Activated CD4-positive, alpha-beta T cell treated with anti-CD3 and anti-CD28 coated beads, Interleukin-2, Interleukin-6, amounts not matched to agents 100 ng/mL and 50 ng/mL, durations not matched to agents 16 hours and 8 hours (primary cell): ENCODE data around the gene TGM5.
A peak's percentile ranks its signal among the peaks of the same experiment; 100 is the strongest.
"Not testable (repeated sequence)": the region's sequence is repeated elsewhere in the genome, so short reads cannot be mapped to it uniquely, and the experiment has no call there.

Experiments used
- DNase-seq: peaks from one replicate; pipeline ENCODE4 v3.0.0-alpha.2; 2020

Gene TGM5

GRCh38 chr15:43212951-43213350 is 53.8 kb downstream of the TGM5 start:
- DNase-seq, result no peak

- DNase-seq, result no peak
These were observed 54.4 kb downstream of the TGM5 start for GRCh38 chr15:43212299-43212698.

DNA sequence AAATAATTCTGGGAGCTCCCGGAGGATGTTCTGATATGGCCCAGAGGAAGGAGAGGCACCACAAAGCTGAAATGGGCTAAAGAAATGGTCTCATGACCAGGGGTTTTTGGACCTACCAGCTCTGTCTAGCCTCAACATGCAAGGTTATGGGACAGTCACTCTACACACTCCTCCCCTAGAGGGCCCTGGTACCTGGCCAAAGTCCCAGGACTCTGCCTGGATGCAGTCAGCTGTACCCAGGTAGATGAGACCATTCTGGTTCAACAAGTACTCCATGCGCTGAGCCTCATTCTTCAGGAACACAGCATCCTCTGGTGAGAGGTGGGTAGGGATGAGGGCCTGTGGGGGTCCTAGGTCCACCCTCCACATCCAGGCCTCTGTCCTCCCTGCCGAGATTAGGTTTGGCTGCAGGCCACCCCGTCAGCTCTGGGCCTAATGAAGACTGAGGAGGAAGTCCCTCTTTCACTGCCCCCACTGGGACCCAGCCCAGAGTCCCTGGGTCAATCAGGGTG is 55.4 kb downstream of the TGM5 start:
- DNase-seq, result no peak

DNA sequence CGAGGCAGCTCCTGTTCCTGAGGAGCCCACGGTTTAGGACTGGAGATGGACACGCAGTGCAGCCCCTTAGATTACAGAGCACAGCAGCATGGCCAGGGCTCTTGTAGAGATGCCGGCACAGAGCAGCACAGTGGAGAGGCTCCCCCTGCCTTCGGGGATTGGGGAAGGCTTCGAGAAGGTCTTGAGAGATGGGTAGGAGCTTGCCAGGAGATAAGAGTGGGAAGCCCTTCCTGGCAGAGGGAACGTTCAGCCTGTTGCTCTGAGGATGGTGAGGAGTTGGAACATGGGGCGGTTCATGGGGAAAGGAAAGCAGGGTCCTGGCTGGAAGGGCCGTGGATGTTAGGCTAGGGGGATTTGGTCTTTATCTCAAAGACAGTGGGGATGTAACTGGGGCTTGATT is 55.9 kb downstream of the TGM5 start:
- no peak for DNase-seq

GRCh38 chr15:43210172-43210745 is 56.5 kb downstream of the TGM5 start:
- no peak for DNase-seq

GRCh38 chr15:43209059-43209824 is 57.5 kb downstream of the TGM5 start:
- DNase-seq, result no peak

DNA sequence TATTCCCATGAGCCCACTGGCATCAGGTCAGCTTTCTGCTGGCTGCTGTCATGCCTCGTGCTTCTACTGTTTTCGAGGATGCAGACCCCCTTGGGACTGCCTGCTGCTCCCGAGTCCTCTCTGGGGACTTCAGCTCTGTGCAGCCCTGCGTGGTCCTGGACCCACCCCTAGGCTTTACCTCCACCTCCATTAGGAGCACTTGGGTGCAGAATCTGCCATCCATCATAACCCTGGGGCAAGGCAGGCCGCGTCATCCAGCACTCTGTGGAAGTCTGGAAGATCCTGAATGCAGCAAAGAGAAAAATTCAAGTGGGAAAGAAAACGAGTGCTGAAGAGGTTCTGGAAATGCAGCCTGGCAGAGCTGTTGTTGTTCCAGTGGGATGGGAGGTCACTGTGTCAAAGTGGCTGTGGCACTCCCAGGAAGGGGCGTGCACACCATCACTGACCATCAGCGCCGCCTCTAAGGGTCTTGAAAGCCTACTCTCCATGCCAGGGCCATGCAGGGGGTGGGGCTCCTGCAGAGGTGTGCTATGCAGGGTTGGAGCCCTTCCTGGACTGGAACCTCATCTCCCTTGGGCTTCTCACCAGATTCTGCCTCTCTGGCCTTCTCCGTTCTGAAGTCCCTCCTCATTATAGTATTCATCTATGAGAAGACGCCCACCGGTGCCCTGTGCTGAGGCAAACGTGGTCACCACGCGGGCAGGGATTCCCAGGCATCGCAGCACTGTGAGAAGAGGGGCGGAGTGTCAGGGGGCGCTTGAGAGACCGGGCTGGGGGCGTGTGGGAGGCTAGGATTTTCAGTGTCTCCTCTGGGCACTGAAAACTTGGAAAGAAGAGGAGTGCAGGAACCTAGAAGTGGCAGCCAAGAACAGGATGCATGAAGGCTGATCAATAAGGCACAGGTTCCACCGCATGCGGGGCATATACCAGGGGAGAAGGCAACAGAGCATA is 58.4 kb downstream of the TGM5 start:
- no peak for DNase-seq

- DNase-seq, result no peak
These were observed 59.7 kb downstream of the TGM5 start for GRCh38 chr15:43207024-43207423.

DNA sequence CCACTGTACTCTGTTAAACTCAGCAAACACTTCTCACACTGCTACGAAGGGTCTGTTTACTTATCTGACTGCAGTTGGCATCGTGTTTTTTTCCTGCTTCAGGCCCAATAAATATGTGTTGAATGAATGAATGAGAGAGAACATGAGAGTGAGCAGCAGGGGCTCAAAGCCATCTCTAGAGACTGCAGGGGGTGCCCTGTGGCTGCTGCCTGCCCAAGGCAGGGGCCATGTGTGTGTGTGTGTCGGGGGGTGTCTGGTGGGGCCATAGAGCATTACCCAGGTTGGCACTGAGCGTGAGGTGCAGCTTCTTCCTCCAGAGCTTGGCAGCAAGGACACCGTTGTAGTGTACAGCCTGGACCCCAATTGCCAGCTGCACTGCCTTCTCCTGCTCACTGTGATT is 60.7 kb downstream of the TGM5 start:
- no peak for DNase-seq

GRCh38 chr15:43204016-43204901 is 62.5 kb downstream of the TGM5 start:
- DNase-seq, result peak; percentile 45

GRCh38 chr15:43199945-43200488 is 66.7 kb downstream of the TGM5 start:
- no peak for DNase-seq

GRCh38 chr15:43198992-43199391 is 67.7 kb downstream of the TGM5 start:
- no peak for DNase-seq

- DNase-seq, result not testable (repeated sequence)
These were observed 68.2 kb downstream of the TGM5 start for GRCh38 chr15:43198556-43198955.

- DNase-seq, result not testable (repeated sequence)
These were observed 69.0 kb downstream of the TGM5 start for GRCh38 chr15:43197773-43198172.

- no peak for DNase-seq
These were observed 69.8 kb downstream of the TGM5 start for GRCh38 chr15:43196760-43197548.

DNA sequence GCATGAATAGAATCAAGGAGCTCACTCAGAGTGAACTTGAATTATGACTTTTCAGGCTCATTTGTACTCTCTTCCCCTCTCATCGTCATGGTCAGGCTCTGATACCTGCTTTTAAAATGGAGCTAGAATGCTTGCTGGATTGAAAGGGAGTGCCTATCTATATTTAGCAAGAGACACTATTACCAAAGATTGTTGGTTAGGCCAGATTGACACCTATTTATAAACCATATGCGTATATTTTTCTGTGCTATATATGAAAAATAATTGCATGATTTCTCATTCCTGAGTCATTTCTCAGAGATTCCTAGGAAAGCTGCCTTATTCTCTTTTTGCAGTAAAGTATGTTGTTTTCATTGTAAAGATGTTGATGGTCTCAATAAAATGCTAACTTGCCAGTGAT is 71.9 kb downstream of the TGM5 start:
- no peak for DNase-seq

- DNase-seq, result no peak
These were observed 73.0 kb downstream of the TGM5 start for GRCh38 chr15:43193710-43194109.

DNA sequence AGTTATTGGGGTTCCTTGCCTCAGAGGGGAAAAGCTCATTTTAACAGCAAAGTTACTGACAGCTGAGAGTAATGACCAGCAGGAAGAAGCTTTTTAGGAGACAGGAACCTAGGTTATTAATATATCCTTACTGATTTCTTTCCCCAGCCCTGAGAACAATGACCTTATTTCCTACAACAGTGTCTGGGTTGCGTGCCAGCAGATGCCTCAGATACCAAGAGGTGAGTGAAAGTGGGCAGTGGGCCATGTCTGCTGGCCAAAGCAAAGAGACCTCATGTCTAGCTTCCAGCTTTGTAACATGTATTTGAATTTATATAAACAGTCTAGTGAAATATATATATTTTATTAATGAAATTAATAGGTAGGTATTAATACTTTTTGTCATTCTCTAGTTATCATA is 76.5 kb downstream of the TGM5 start:
- no peak for DNase-seq

DNA sequence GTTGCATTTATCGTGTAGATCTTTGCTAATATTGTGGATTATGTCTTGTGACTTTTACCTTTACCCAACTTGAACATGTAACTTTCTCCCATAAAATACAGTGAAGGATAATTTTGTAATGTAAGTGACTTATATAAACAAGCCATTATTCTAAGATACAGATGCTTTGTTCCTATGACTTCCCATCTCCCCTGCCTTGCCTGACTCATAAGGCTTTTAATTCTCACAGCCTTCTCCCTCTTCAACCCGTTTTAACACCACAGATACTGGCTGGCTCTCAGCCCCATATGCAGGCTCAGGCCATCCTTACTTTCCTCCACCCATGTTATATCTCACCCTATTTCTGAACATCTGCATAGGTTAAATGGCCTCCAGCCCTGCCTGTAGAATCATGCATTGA is 77.4 kb downstream of the TGM5 start:
- DNase-seq, result no peak

- DNase-seq, result peak; percentile 47
These were observed 79.1 kb downstream of the TGM5 start for GRCh38 chr15:43187544-43188155.

GRCh38 chr15:43186003-43186353 is 80.8 kb downstream of the TGM5 start:
- DNase-seq, result no peak
